Measurements from ENCODE around the gene BORA. TPM values are rescaled to one million over a fixed set of nuclear protein-coding genes. Genes with fewer than 3 reads are reported as not detected.
A peak's percentile ranks its signal among the peaks of the same experiment; 100 is the strongest.
"Not testable (repeated sequence)": the region's sequence is repeated elsewhere in the genome, so short reads cannot be mapped to it uniquely, and the experiment has no call there.

BORA gene
- total RNA-seq, 2 donors from 2014 or later: 14.4 to 22.5 TPM

DNA sequence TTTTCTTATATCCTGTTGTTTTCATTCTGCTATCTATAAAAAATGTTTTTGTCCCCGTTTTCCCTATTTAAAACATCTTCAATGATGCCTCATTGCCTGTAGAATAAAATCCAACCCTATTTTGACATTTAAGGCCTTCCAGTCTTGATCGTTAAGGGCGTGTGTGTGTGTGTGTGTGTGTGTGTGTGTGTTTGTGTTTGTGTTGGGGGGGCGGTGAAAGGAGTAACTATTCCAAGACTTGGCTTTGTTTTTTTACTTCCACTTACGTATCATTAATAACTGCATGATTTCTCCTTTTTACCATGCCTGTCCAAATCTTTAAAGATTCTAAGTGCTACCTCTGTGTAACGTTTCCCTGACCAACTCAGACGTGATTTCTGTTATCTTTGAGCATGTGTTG, 55.0 kb downstream of the BORA start:
- Histone ChIP-seq H3K4me3 (ENCODE audit: low read length) (peak overlapping the region; percentile 99), H3K9ac (ENCODE audit: extremely low read depth, low read length, poor library complexity, severe bottlenecking) (peak overlapping the region; percentile 80), H3K36me3 (ENCODE audit: control insufficient read depth, insufficient read depth, low read length) (peaks cover 21% of the 10 kb centered on the region), H3K4me1 (ENCODE audit: control insufficient read depth, insufficient read depth, low read length) (peaks cover 4% of the 10 kb centered on the region), H3K27me3 (ENCODE audit: control insufficient read depth, insufficient read depth, low read length, poor library complexity, severe bottlenecking) (no peaks in the 10 kb centered on the region), H3K27ac (ENCODE audit: low read depth, low read length) (peak overlapping the region; percentile 82), H3K9me3 (ENCODE audit: control insufficient read depth, low read length) (no peaks in the 10 kb centered on the region)
- DNase-seq: no peak
- peaks cover 16% of the 10 kb centered on the region for H3K4me1 Mint-ChIP-seq
- H3K27me3 Mint-ChIP-seq (ENCODE audit: insufficient read depth): no peaks in the 10 kb centered on the region
- no peaks in the 10 kb centered on the region for H3K9me3 Mint-ChIP-seq
- peak overlapping the region; percentile 97 for H3K4me3 Mint-ChIP-seq
- WGBS, 2 experiments (ENCODE audit: insufficient coverage in 1 of 2, insufficient read length in 1 of 2): 12 to 20% methylated on average over 1 to 4 of the region's 7 CpGs
- peak overlapping the region; percentile 98 for H3K27ac Mint-ChIP-seq
- TF ChIP-seq, protein P1, sequence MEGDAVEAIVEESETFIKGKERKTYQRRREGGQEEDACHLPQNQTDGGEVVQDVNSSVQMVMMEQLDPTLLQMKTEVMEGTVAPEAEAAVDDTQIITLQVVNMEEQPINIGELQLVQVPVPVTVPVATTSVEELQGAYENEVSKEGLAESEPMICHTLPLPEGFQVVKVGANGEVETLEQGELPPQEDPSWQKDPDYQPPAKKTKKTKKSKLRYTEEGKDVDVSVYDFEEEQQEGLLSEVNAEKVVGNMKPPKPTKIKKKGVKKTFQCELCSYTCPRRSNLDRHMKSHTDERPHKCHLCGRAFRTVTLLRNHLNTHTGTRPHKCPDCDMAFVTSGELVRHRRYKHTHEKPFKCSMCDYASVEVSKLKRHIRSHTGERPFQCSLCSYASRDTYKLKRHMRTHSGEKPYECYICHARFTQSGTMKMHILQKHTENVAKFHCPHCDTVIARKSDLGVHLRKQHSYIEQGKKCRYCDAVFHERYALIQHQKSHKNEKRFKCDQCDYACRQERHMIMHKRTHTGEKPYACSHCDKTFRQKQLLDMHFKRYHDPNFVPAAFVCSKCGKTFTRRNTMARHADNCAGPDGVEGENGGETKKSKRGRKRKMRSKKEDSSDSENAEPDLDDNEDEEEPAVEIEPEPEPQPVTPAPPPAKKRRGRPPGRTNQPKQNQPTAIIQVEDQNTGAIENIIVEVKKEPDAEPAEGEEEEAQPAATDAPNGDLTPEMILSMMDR (conservative IDR thresholded peaks at IDR 0.05): no peak
- peaks cover 19% of the 10 kb centered on the region for H3K36me3 Mint-ChIP-seq (ENCODE audit: low read depth)

DNA sequence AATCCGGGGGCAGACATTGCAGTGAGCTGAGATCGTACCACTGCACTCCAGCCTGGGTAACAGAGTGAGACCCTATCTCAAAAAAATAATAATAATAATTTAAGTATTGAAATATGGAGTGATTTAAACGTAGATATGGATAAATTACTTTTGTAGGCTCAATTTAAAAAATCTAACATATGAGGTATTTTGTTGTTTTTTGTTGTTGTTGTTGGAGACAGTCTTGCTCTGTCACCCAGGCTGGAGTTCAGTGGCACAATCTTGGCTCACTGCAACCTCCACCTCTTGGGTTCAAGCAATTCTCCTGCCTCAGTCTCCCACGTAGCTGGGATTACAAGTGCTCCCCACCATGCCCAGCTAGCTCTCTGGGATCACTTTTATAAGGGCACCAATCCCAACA, 57.0 kb downstream of the BORA start:
- not testable (repeated sequence) for H3K27ac Mint-ChIP-seq

DNA sequence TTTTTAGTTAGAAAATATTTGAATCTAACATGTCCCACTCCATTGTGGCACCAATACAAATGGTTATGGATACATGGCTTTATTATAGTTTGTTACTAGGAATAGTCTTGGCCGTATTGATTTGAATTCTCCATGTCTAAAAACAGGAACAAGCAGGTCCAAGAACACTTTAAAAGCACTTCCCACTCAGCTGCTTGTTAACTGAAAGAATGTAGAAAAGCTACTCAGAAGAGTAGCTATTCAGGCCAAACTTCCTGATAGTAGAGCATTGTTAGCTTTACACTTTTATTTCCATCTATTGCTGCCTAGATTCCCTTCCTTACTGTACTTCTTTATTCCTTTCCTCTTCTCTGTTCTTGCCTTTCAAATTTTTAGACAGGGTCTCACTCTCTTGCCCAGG, 61.1 kb downstream of the BORA start:
- TF ChIP-seq, protein P1 (conservative IDR thresholded peaks at IDR 0.05): no peak
- no peaks in the 10 kb centered on the region for H3K9me3 Mint-ChIP-seq
- Histone ChIP-seq H3K4me3 (ENCODE audit: low read length) (no peak overlapping the region), H3K9ac (ENCODE audit: extremely low read depth, low read length, poor library complexity, severe bottlenecking) (no peak overlapping the region), H3K4me1 (ENCODE audit: control insufficient read depth, insufficient read depth, low read length) (no peaks in the 10 kb centered on the region), H3K27ac (ENCODE audit: low read depth, low read length) (no peak overlapping the region), H3K9me3 (ENCODE audit: control insufficient read depth, low read length) (no peaks in the 10 kb centered on the region), H3K27me3 (ENCODE audit: control insufficient read depth, insufficient read depth, low read length, poor library complexity, severe bottlenecking) (no peaks in the 10 kb centered on the region), H3K36me3 (ENCODE audit: control insufficient read depth, insufficient read depth, low read length) (peaks cover 32% of the 10 kb centered on the region)
- no peak overlapping the region for H3K27ac Mint-ChIP-seq
- 100% methylated on average over 1 of the region's 1 CpG; no CpG with 5 or more reads in 1 of the 2 experiments for WGBS, 2 experiments (ENCODE audit: insufficient coverage in 1 of 2, insufficient read length in 1 of 2)
- DNase-seq: no peak
- peaks cover 31% of the 10 kb centered on the region for H3K36me3 Mint-ChIP-seq (ENCODE audit: low read depth)
- H3K4me1 Mint-ChIP-seq: no peaks in the 10 kb centered on the region
- no peak overlapping the region for H3K4me3 Mint-ChIP-seq
- H3K27me3 Mint-ChIP-seq (ENCODE audit: insufficient read depth): no peaks in the 10 kb centered on the region

More for the DNA sequence above, 57.0 kb downstream of the BORA start:
- not testable (repeated sequence) for H3K4me1 ChIP-seq (ENCODE audit: control insufficient read depth, insufficient read depth, low read length); H3K27ac ChIP-seq (ENCODE audit: low read depth, low read length); H3K27me3 ChIP-seq (ENCODE audit: control insufficient read depth, insufficient read depth, low read length, poor library complexity, severe bottlenecking); H3K4me3 ChIP-seq (ENCODE audit: low read length); H3K9ac ChIP-seq (ENCODE audit: extremely low read depth, low read length, poor library complexity, severe bottlenecking); H3K9me3 Mint-ChIP-seq; DNase-seq; H3K27me3 Mint-ChIP-seq (ENCODE audit: insufficient read depth); H3K9me3 ChIP-seq (ENCODE audit: control insufficient read depth, low read length); H3K4me3 Mint-ChIP-seq
- Mint-ChIP-seq H3K36me3 (ENCODE audit: low read depth) (peaks cover 18% of the 10 kb centered on the region), H3K4me1 (peaks cover 15% of the 10 kb centered on the region)
- peaks cover 14% of the 10 kb centered on the region for H3K36me3 ChIP-seq (ENCODE audit: control insufficient read depth, insufficient read depth, low read length)
- 82 to 100% methylated on average over 1 to 4 of the region's 4 CpGs for WGBS, 2 experiments (ENCODE audit: insufficient coverage in 1 of 2, insufficient read length in 1 of 2)

DNA sequence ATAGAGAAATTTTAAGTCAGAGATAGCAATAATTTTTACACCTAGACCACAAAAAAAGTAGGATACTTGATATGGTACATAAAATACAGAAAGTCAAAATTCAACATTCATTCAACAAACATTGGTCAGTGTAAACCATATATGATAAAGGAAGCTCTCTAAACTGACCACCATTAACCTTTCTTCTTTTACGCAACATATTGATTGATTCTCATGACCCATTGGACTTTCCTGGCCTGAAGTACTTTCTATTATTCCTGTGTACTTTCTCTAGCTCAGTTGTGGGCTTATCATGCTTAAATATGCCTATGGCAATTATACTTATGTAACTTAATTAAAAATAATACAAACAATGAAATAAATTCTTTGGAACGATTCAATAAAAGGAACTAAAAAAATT, 64.9 kb downstream of the BORA start:
- no peak overlapping the region for H3K27ac Mint-ChIP-seq
- no peaks in the 10 kb centered on the region for H3K27me3 Mint-ChIP-seq (ENCODE audit: insufficient read depth)
- peaks cover 39% of the 10 kb centered on the region for H3K36me3 Mint-ChIP-seq (ENCODE audit: low read depth)
- Histone ChIP-seq H3K4me1 (ENCODE audit: control insufficient read depth, insufficient read depth, low read length) (no peaks in the 10 kb centered on the region), H3K9me3 (ENCODE audit: control insufficient read depth, low read length) (no peaks in the 10 kb centered on the region), H3K27ac (ENCODE audit: low read depth, low read length) (no peak overlapping the region), H3K9ac (ENCODE audit: extremely low read depth, low read length, poor library complexity, severe bottlenecking) (no peak overlapping the region), H3K4me3 (ENCODE audit: low read length) (no peak overlapping the region), H3K36me3 (ENCODE audit: control insufficient read depth, insufficient read depth, low read length) (peaks cover 49% of the 10 kb centered on the region), H3K27me3 (ENCODE audit: control insufficient read depth, insufficient read depth, low read length, poor library complexity, severe bottlenecking) (no peaks in the 10 kb centered on the region)
- WGBS, 2 experiments (ENCODE audit: insufficient coverage in 1 of 2, insufficient read length in 1 of 2): 67 to 94% methylated on average over 1 of the region's 2 CpGs
- no peaks in the 10 kb centered on the region for H3K9me3 Mint-ChIP-seq
- DNase-seq: no peak
- TF ChIP-seq, protein P1 (conservative IDR thresholded peaks at IDR 0.05): no peak
- no peak overlapping the region for H3K4me3 Mint-ChIP-seq
- no peaks in the 10 kb centered on the region for H3K4me1 Mint-ChIP-seq
